PC-3 (cell line): ENCODE results near the gene GJC1.

Source experiments
- EZH2 ChIP-seq: fragments of 300-600 bp; sonication (generic); IDR thresholded peaks from one replicate; pipeline ENCODE4 v1.6.1; 2017; ENCODE audit warnings: antibody characterized with exemption, mild to moderate bottlenecking, low read length; ENCODE audit not compliant: unreplicated experiment
- TF ChIP-seq, protein P1 (sequence below): fragments of 300-600 bp; sonication (generic); conservative IDR thresholded peaks from 2 replicates; pipeline ENCODE4 v1.5.1; 2017; ENCODE audit warnings: antibody characterized with exemption, low read depth, mild to moderate bottlenecking, low read length

- TF ChIP-seq, protein P1, sequence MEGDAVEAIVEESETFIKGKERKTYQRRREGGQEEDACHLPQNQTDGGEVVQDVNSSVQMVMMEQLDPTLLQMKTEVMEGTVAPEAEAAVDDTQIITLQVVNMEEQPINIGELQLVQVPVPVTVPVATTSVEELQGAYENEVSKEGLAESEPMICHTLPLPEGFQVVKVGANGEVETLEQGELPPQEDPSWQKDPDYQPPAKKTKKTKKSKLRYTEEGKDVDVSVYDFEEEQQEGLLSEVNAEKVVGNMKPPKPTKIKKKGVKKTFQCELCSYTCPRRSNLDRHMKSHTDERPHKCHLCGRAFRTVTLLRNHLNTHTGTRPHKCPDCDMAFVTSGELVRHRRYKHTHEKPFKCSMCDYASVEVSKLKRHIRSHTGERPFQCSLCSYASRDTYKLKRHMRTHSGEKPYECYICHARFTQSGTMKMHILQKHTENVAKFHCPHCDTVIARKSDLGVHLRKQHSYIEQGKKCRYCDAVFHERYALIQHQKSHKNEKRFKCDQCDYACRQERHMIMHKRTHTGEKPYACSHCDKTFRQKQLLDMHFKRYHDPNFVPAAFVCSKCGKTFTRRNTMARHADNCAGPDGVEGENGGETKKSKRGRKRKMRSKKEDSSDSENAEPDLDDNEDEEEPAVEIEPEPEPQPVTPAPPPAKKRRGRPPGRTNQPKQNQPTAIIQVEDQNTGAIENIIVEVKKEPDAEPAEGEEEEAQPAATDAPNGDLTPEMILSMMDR, result no peak
- TF ChIP-seq EZH2, result no peak
These were observed 20.5 kb upstream of the GJC1 start for GRCh38 chr17:44850612-44851011.
